HEK293 (cell line): ENCODE measurements around the gene SPZ1.
"Not testable (repeated sequence)": the region's sequence is repeated elsewhere in the genome, so short reads cannot be mapped to it uniquely, and the experiment has no call there.

Experiments used
- CTCF ChIA-PET: fragments of 350-600 bp; formaldehyde crosslinking; extraction: SDS; loops from one replicate; lab custom pipeline; 2021; ENCODE audit warnings: antibody characterized with exemption; lab: Yijun Ruan, JAX
- POLR2A ChIA-PET: fragments of 300-600 bp; formaldehyde crosslinking; extraction: SDS; loops from one replicate; lab custom pipeline; 2020; ENCODE audit warnings: antibody characterized with exemption, inconsistent platforms; lab: Yijun Ruan, JAX
- H3K27ac ChIP-seq: fragments of 200-500 bp; sonication (Bioruptor generic); 2 replicates; pipeline ENCODE4 v1.5.1; 2014; ENCODE audit warnings: low read depth, low read length, control low read depth, inconsistent platforms; ENCODE audit errors: extremely low read depth
- H3K36me3 ChIP-seq, 2 experiments: fragments of 200-500 bp in 1 of 2; sonication (Bioruptor generic) in 1 of 2; 1 replicate in 1 of 2; 2 replicates in 1 of 2; pipeline ENCODE4 v1.5.1; 2014 to 2017; ENCODE audit warnings: inconsistent platforms in 2 of 2, low read length in 2 of 2; ENCODE audit not compliant: control insufficient read depth in 2 of 2, insufficient read depth in 1 of 2
- H3K4me1 ChIP-seq: fragments of 200-500 bp; sonication (Bioruptor generic); 2 replicates; pipeline ENCODE4 v1.5.1; 2014; ENCODE audit warnings: mild to moderate bottlenecking, low read length, inconsistent platforms; ENCODE audit not compliant: control insufficient read depth, insufficient read depth
- H3K4me3 ChIP-seq: 2 replicates; pipeline ENCODE4 v1.5.1; 2011; ENCODE audit warnings: low read depth, mild to moderate bottlenecking, control low read depth, low read length, moderate library complexity
- H3K9me3 ChIP-seq: fragments of 200-500 bp; sonication (Bioruptor generic); 2 replicates; pipeline ENCODE4 v1.5.1; 2014; ENCODE audit warnings: low read depth, low read length, inconsistent platforms; ENCODE audit not compliant: control insufficient read depth, insufficient read depth
- KLF16 ChIP-seq: fragments of 450-650 bp; formaldehyde crosslinking; IDR thresholded peaks from 2 replicates; pipeline ENCODE4 v1.5.1; 2017; ENCODE audit warnings: missing biosample characterization, missing genetic modification characterization
- OSR2 ChIP-seq: fragments of 450-650 bp; formaldehyde crosslinking; IDR thresholded peaks from 2 replicates; pipeline ENCODE4 v1.5.1; 2016; ENCODE audit warnings: missing biosample characterization, missing genetic modification characterization
- SCRT1 ChIP-seq: fragments of 450-650 bp; formaldehyde crosslinking; IDR thresholded peaks from 2 replicates; pipeline ENCODE4 v1.5.1; 2016; ENCODE audit warnings: missing biosample characterization, missing genetic modification characterization, borderline replicate concordance
- SP3 ChIP-seq: fragments of 450-650 bp; formaldehyde crosslinking; IDR thresholded peaks from 2 replicates; pipeline ENCODE4 v1.5.1; 2016; ENCODE audit warnings: missing biosample characterization, missing genetic modification characterization
- ZNF184 ChIP-seq: fragments of 450-650 bp; IDR thresholded peaks from 2 replicates; pipeline ENCODE4 v1.5.1; 2018; ENCODE audit warnings: missing biosample characterization, mild to moderate bottlenecking, missing genetic modification characterization
- ZNF211 ChIP-seq: fragments of 450-650 bp; formaldehyde crosslinking; IDR thresholded peaks from 2 replicates; pipeline ENCODE4 v1.5.1; 2016; ENCODE audit warnings: low read depth, missing biosample characterization, missing genetic modification characterization
- ZNF274 ChIP-seq, 2 experiments: fragments of 200-500 bp in 1 of 2; fragments of 450-650 bp in 1 of 2; sonication (Bioruptor generic) in 1 of 2; formaldehyde crosslinking in 1 of 2; IDR thresholded peaks; 2 replicates each; pipeline versions ENCODE4 v1.5.1 to v1.6.1; 2014 to 2016; ENCODE audit warnings: borderline replicate concordance in 1 of 2, inconsistent platforms in 1 of 2, low read length in 1 of 2, missing biosample characterization in 1 of 2, missing genetic modification characterization in 1 of 2
- ZNF433 ChIP-seq: fragments of 450-650 bp; formaldehyde crosslinking; IDR thresholded peaks from 2 replicates; pipeline ENCODE4 v1.5.1; 2016; ENCODE audit warnings: missing biosample characterization, missing genetic modification characterization, low read depth
- ZNF510 ChIP-seq: fragments of 450-650 bp; formaldehyde crosslinking; IDR thresholded peaks from 2 replicates; pipeline ENCODE4 v1.5.1; 2018; ENCODE audit warnings: mild to moderate bottlenecking, missing genetic modification characterization, missing biosample characterization; ENCODE audit not compliant: insufficient replicate concordance
- ZNF571 ChIP-seq: fragments of 450-650 bp; formaldehyde crosslinking; IDR thresholded peaks from 2 replicates; pipeline ENCODE4 v1.5.0; 2017; ENCODE audit warnings: missing biosample characterization, missing genetic modification characterization
- ZNF600 ChIP-seq: fragments of 450-650 bp; formaldehyde crosslinking; IDR thresholded peaks from 2 replicates; pipeline ENCODE4 v1.5.1; 2016; ENCODE audit warnings: missing biosample characterization, missing genetic modification characterization
- ZNF768 ChIP-seq: fragments of 450-650 bp; formaldehyde crosslinking; IDR thresholded peaks from 2 replicates; pipeline ENCODE4 v1.5.1; 2018; ENCODE audit warnings: missing biosample characterization, mild to moderate bottlenecking, missing genetic modification characterization
- ZNF792 ChIP-seq: fragments of 450-650 bp; formaldehyde crosslinking; IDR thresholded peaks from 2 replicates; pipeline ENCODE4 v1.5.1; 2016; ENCODE audit warnings: missing biosample characterization, missing genetic modification characterization
- TF ChIP-seq, protein P1 (sequence below): fragments of 450-650 bp; formaldehyde crosslinking; IDR thresholded peaks from 2 replicates; pipeline ENCODE4 v1.5.1; 2017; ENCODE audit warnings: missing biosample characterization, missing genetic modification characterization
- TF ChIP-seq, protein P2 (sequence below): fragments of 450-650 bp; formaldehyde crosslinking; IDR thresholded peaks from 2 replicates; pipeline ENCODE4 v1.5.1; 2016; ENCODE audit warnings: missing biosample characterization, missing genetic modification characterization, low read depth
- TF ChIP-seq, protein P3 (sequence below): fragments of 450-650 bp; formaldehyde crosslinking; IDR thresholded peaks from 2 replicates; pipeline ENCODE4 v1.5.1; 2016; ENCODE audit warnings: missing biosample characterization, missing genetic modification characterization
- TF ChIP-seq, protein P4 (sequence below): sonication (generic); formaldehyde crosslinking; IDR thresholded peaks from 2 replicates; pipeline ENCODE4 v1.8.1; 2022; ENCODE audit warnings: mild to moderate bottlenecking, moderate library complexity, missing genetic modification reagents
- TF ChIP-seq, protein P5 (sequence below): IDR thresholded peaks from 2 replicates; pipeline ENCODE4 v1.6.1; 2011; ENCODE audit warnings: mild to moderate bottlenecking, low read depth, low read length, borderline replicate concordance
- TF ChIP-seq, protein P6 (sequence below): fragments of 450-650 bp; formaldehyde crosslinking; IDR thresholded peaks from 2 replicates; pipeline ENCODE4 v1.5.1; 2017; ENCODE audit warnings: missing biosample characterization, mild to moderate bottlenecking, missing genetic modification characterization, moderate library complexity
- TF ChIP-seq, protein P7 (sequence below): fragments of 450-650 bp; formaldehyde crosslinking; IDR thresholded peaks from 2 replicates; pipeline ENCODE4 v1.5.1; 2016; ENCODE audit warnings: missing biosample characterization, missing genetic modification characterization

Gene SPZ1

DNA sequence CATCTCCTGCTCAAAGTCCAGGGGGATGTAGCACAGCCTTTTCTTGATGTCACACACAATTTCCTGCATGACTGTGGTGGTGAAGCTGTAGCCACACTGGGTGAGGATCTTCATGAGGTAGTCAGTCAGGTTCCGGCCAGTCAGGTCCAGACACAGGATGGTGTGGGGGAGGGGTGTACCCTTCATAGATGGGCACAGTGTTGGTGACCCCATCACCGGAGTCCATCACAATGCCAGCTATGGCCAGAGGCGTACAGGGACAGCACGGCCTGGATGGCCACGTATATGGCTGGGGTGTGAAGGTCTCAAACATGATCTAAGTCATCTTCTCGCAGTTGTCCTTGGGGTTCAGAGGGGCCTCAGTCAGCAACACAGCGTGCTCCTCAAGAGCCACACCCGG lies 19.7 kb upstream of the SPZ1 start:
- CTCF ChIA-PET, result no interaction called here

DNA sequence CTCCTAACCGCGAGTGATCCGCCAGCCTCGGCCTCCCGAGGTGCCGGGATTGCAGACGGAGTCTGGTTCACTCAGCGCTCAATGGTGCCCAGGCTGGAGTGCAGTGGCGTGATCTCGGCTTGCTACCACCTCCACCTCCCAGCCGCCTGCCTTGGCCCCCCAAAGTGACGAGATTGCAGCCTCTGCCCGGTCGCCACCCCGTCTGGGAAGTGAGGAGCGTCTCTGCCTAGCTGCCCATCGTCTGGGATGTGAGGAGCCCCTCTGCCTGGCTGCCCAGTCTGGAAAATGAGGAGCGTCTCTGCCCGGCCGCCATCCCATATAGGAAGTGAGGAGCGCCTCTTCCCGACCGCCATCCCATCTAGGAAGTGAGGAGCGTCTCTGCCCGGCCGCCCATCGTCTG lies 19.0 kb upstream of the SPZ1 start:
- CTCF ChIA-PET, H3K4me1 ChIP-seq, H3K27ac ChIP-seq, H3K36me3 ChIP-seq, POLR2A ChIA-PET, H3K9me3 ChIP-seq, H3K4me3 ChIP-seq: not testable (repeated sequence)

More for the DNA sequence above, 19.7 kb upstream of the SPZ1 start:
- Histone ChIP-seq H3K27ac (no peak overlapping the region), H3K36me3 (no peaks in the 10 kb centered on the region), H3K4me1 (no peaks in the 10 kb centered on the region), H3K9me3 (no peaks in the 10 kb centered on the region), H3K4me3 (no peak overlapping the region)
- POLR2A ChIA-PET, result no interaction called here
- no peak for TF ChIP-seq ZNF510 (tag by site-specific recombination)
- TF ChIP-seq ZNF571 (tag by site-specific recombination), result no peak
- TF ChIP-seq ZNF211 (tag by site-specific recombination), result no peak
- TF ChIP-seq ZNF792, result no peak
- TF ChIP-seq, protein P1, sequence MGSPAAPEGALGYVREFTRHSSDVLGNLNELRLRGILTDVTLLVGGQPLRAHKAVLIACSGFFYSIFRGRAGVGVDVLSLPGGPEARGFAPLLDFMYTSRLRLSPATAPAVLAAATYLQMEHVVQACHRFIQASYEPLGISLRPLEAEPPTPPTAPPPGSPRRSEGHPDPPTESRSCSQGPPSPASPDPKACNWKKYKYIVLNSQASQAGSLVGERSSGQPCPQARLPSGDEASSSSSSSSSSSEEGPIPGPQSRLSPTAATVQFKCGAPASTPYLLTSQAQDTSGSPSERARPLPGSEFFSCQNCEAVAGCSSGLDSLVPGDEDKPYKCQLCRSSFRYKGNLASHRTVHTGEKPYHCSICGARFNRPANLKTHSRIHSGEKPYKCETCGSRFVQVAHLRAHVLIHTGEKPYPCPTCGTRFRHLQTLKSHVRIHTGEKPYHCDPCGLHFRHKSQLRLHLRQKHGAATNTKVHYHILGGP (tag by site-specific recombination), result no peak
- TF ChIP-seq, protein P2, sequence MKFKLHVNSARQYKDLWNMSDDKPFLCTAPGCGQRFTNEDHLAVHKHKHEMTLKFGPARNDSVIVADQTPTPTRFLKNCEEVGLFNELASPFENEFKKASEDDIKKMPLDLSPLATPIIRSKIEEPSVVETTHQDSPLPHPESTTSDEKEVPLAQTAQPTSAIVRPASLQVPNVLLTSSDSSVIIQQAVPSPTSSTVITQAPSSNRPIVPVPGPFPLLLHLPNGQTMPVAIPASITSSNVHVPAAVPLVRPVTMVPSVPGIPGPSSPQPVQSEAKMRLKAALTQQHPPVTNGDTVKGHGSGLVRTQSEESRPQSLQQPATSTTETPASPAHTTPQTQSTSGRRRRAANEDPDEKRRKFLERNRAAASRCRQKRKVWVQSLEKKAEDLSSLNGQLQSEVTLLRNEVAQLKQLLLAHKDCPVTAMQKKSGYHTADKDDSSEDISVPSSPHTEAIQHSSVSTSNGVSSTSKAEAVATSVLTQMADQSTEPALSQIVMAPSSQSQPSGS (tag by site-specific recombination), result no peak
- TF ChIP-seq, protein P3, sequence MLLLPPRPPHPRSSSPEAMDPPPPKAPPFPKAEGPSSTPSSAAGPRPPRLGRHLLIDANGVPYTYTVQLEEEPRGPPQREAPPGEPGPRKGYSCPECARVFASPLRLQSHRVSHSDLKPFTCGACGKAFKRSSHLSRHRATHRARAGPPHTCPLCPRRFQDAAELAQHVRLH, result no peak
- TF ChIP-seq KLF16 (tag by site-specific recombination), result no peak
- no peak for TF ChIP-seq ZNF600 (tag by site-specific recombination)
- TF ChIP-seq, protein P4, sequence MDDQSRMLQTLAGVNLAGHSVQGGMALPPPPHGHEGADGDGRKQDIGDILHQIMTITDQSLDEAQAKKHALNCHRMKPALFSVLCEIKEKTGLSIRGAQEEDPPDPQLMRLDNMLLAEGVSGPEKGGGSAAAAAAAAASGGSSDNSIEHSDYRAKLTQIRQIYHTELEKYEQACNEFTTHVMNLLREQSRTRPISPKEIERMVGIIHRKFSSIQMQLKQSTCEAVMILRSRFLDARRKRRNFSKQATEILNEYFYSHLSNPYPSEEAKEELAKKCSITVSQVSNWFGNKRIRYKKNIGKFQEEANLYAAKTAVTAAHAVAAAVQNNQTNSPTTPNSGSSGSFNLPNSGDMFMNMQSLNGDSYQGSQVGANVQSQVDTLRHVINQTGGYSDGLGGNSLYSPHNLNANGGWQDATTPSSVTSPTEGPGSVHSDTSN (CRISPR knock-in tag), result no peak
- no peak for TF ChIP-seq ZNF184
- no peak for TF ChIP-seq SCRT1 (tag by site-specific recombination)
- TF ChIP-seq ZNF274 (IDR thresholded peaks at IDR 0.05; ENCODE audit: low read length), result no peak
- no peak for TF ChIP-seq ZNF274 (tag by site-specific recombination; IDR thresholded peaks at IDR 0.05; ENCODE audit: borderline replicate concordance)
- TF ChIP-seq ZNF768, result no peak
- TF ChIP-seq, protein P5, sequence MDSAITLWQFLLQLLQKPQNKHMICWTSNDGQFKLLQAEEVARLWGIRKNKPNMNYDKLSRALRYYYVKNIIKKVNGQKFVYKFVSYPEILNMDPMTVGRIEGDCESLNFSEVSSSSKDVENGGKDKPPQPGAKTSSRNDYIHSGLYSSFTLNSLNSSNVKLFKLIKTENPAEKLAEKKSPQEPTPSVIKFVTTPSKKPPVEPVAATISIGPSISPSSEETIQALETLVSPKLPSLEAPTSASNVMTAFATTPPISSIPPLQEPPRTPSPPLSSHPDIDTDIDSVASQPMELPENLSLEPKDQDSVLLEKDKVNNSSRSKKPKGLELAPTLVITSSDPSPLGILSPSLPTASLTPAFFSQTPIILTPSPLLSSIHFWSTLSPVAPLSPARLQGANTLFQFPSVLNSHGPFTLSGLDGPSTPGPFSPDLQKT, result no peak
- no peak for TF ChIP-seq SP3
- no peak for TF ChIP-seq OSR2 (tag by site-specific recombination)
- TF ChIP-seq ZNF433 (tag by site-specific recombination), result no peak
- TF ChIP-seq, protein P6, sequence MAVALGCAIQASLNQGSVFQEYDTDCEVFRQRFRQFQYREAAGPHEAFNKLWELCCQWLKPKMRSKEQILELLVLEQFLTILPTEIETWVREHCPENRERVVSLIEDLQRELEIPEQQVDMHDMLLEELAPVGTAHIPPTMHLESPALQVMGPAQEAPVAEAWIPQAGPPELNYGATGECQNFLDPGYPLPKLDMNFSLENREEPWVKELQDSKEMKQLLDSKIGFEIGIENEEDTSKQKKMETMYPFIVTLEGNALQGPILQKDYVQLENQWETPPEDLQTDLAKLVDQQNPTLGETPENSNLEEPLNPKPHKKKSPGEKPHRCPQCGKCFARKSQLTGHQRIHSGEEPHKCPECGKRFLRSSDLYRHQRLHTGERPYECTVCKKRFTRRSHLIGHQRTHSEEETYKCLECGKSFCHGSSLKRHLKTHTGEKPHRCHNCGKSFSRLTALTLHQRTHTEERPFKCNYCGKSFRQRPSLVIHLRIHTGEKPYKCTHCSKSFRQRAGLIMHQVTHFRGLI (tag by site-specific recombination), result no peak
- TF ChIP-seq, protein P7, sequence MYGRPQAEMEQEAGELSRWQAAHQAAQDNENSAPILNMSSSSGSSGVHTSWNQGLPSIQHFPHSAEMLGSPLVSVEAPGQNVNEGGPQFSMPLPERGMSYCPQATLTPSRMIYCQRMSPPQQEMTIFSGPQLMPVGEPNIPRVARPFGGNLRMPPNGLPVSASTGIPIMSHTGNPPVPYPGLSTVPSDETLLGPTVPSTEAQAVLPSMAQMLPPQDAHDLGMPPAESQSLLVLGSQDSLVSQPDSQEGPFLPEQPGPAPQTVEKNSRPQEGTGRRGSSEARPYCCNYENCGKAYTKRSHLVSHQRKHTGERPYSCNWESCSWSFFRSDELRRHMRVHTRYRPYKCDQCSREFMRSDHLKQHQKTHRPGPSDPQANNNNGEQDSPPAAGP (tag by site-specific recombination), result no peak

DNA sequence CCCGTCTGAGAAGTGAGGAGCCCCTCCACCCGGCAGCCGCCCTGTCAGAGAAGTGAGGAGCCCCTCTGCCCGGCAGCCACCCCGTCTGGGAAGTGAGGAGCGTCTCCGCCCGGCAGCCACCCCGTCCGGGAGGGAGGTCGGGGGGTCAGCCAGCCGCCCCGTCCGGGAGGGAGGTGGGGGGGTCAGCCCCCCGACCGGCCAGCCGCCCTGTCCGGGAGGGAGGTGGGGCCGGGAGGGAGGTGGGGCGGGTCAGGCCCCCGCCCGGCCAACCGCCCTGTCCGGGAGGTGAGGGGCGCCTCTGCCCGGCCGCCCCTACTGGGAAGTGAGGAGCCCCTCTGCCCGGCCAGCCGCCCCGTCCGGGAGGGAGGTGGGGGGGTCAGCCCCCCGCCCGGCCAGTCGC lies 18.5 kb upstream of the SPZ1 start:
- H3K27ac ChIP-seq, H3K36me3 ChIP-seq, H3K4me1 ChIP-seq, H3K4me3 ChIP-seq, CTCF ChIA-PET, H3K9me3 ChIP-seq, POLR2A ChIA-PET: not testable (repeated sequence)
